ENCODE data around the gene SPANXC.

- no peak for TF ChIP-seq POLR2A (IDR thresholded peaks at IDR 0.05; ENCODE audit: control extremely low read depth in 1 of 2, low read depth in 2 of 2, low read length in 2 of 2)
- TF ChIP-seq CTCF (IDR thresholded peaks at IDR 0.05; ENCODE audit: control extremely low read depth in 1 of 3, insufficient read depth in 1 of 3, low read depth in 1 of 3, low read length in 3 of 3), result no peak
- no peak for TF ChIP-seq ZNF274 (IDR thresholded peaks at IDR 0.05; ENCODE audit: borderline replicate concordance, extremely low read depth, low read length)
- TF ChIP-seq TEAD4 (IDR thresholded peaks at IDR 0.05; ENCODE audit: low read depth, low read length), result no peak
- TF ChIP-seq SIN3A (conservative IDR thresholded peaks at IDR 0.05 in 1 of 2, IDR thresholded peaks at IDR 0.05 in 1 of 2; ENCODE audit: low read depth in 1 of 2, low read length in 2 of 2), result no peak
- TF ChIP-seq HDAC2 (IDR thresholded peaks at IDR 0.05; ENCODE audit: borderline replicate concordance in 1 of 2, low read depth in 2 of 2, low read length in 2 of 2), result no peak
- no peak for TF ChIP-seq CBX8 (IDR thresholded peaks at IDR 0.05; ENCODE audit: borderline replicate concordance, low read depth, low read length)
- TF ChIP-seq TBP (IDR thresholded peaks at IDR 0.05; ENCODE audit: low read depth, low read length), result no peak
- TF ChIP-seq ATF3 (IDR thresholded peaks at IDR 0.05; ENCODE audit: insufficient read depth, low read depth, low read length), result no peak
- TF ChIP-seq GABPA (IDR thresholded peaks at IDR 0.05; ENCODE audit: borderline replicate concordance, insufficient read depth, low read length), result no peak
- TF ChIP-seq PHF8 (conservative IDR thresholded peaks at IDR 0.05; ENCODE audit: low read depth, low read length), result no peak
- TF ChIP-seq CREB1 (IDR thresholded peaks at IDR 0.05), result no peak
Measured at GRCh38 chrX:141279476-141279875, 37.2 kb upstream of the SPANXC start.

Data from H1 (cell line).